Measurements from ENCODE around the gene CELSR1.
A peak's percentile ranks its signal among the peaks of the same experiment; 100 is the strongest.

Gene CELSR1

DNA sequence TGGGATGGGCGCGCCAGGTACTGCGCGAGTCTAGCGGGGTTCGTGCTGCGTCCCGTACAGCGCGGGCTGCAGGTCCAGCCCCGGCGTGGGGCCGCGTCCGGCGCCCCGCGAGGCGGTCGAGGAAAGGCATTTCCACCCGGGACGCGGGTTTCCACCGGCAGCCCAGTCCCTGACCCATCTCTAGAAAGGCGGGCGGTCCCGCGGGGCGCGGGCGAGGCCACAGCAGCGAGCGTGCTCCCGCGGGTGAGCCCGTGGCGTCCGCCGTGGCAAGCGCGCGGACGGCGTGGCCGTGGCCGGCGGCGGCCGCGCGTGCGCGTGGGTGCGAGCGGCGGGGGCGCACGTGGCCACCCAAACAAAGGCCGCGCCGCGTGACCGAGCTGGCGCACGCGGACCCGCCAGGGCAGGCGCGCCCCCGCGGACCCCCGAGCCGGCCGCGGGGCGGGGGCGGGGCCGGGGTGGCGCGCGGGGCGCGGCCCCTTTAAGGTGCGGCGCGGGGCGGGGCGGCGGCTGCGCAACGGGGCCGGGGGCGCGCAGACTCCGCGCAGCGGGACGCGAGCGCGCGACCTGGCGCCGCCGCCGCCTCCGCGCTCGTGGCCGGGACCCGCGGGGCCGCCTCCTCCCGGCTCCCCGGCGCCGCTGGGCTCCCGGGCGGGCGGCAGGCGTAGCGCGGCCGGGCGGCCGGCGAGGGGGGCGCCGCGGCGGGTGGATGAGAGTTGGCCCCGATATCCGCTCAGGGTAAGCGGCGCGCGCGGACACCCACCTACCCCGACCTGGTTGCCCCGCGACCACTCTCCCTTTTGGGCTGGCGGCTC, 39.3 kb upstream of the CELSR1 start:
- peak; percentile 64 for DNase-seq (ENCODE audit: low spot score)

GRCh38 chr22:46575911-46576555, 38.6 kb upstream of the CELSR1 start:
- DNase-seq (ENCODE audit: low spot score): no peak

GRCh38 chr22:46574993-46575910, 37.8 kb upstream of the CELSR1 start:
- peak; percentile 63 for DNase-seq (ENCODE audit: low spot score)

GRCh38 chr22:46574438-46574992, 37.1 kb upstream of the CELSR1 start:
- DNase-seq (ENCODE audit: low spot score): no peak

GRCh38 chr22:46573781-46574437, 36.5 kb upstream of the CELSR1 start:
- DNase-seq (ENCODE audit: low spot score): no peak

DNA sequence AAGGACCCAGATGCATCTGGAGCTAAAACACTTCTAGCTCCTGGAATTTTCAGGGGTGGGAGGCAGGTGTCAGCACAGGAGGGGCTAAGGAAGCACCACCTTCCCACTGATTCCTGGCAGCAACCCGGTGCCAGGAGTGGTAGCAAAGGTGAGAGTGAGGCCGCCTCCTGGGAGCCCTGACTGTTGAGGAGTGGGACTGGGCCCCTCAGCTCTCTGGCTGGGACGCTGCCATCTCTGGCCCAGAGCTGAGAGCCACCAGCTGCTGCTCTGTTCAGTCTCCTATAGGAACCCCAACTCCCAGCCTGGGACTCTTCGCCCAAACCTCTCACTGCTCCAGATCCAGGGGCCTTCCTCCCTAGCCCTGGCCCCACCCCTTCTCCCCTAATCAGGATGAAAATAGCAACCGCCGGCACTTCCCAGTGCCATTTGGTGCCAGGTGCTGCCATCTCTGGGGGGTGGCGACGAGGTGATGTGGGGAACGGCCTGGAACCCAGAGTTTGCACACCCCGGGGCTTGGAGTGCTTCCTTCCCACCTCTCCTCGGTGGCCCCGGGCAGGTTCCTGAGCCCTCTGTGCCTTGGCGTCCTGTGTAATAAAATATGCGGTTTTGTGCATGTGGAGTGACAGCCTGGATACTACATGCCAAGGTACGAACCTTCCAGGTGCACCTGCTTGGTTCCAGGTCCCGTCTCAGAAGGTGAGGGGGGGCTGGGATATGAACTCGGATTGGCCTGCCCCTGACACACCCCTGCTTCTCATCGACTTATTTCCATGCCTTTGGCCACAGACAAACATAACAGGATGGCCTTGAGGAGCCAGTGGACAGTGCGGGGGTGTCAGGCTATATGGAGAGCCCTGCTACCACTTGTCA, 35.7 kb upstream of the CELSR1 start:
- no peak for DNase-seq (ENCODE audit: low spot score)

DNA sequence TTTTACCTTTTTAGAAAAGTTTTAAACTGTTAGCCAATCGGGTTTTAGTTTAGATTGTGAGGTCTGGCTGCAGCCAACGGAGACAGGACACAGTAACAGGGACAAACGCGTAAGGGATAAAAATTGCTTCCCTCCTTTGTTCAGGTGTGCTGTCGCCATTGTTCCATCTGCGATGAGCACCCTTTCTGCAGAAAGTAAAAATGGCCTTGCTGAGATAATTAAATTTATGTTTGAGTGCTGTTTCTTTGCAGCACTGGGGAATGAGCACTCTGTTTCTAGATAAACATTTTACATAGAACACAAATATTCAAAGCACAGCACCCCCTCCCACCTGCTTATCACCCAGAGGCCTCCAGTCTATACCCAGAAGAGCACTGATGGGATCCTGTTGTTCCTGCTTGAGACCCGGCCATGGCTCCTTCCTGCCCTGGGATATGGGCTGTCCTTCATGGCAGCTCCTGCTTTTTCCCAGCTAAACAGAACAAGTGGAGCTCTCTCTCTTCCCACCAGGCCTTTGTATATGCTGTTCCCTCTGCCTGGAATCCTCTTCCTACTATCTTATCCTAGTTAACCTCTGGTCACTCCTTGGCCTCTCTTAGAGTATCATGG, 34.3 kb upstream of the CELSR1 start:
- DNase-seq (ENCODE audit: low spot score): no peak

GRCh38 chr22:46569848-46570695, 32.7 kb upstream of the CELSR1 start:
- DNase-seq (ENCODE audit: low spot score): no peak

DNA sequence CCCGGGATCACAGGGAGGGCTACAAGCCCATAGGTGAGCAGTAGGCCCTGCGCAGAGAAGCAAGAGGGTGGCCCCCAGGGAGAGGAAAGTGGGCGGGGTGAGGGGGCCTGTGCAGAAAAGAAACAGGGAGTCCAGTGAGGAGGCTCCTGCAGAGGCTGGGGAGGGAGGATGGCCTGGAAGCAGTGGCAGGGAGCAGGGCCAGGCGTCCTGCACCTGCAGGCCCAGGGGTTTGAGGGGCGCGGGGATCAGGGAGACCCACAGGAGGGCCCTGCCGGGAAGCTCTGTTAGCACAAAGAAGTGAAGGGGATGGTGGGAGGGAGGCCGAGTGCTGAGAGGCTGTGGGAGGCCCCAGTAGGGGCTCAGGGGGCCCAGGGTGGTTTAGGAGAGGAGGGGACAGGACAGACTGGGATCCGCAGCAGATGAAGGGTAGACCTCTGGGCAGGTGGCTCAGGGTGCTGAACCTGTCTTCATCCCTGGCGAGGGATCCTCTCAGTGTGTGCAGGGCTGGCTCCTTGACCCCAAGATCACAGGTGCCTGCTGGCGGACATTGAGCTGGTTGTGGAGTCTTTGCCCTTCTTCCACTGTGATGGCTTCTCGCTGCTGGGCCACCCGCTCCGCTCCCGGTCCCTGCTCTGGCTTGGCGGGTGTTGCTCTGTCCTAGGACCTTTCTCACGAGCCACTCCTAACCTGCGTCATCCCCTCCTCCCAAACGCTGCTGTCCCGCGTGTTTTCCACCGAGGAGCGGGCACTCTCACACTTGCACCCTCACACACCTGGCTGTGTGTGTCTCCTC, 31.8 kb upstream of the CELSR1 start:
- DNase-seq (ENCODE audit: low spot score): no peak

DNA sequence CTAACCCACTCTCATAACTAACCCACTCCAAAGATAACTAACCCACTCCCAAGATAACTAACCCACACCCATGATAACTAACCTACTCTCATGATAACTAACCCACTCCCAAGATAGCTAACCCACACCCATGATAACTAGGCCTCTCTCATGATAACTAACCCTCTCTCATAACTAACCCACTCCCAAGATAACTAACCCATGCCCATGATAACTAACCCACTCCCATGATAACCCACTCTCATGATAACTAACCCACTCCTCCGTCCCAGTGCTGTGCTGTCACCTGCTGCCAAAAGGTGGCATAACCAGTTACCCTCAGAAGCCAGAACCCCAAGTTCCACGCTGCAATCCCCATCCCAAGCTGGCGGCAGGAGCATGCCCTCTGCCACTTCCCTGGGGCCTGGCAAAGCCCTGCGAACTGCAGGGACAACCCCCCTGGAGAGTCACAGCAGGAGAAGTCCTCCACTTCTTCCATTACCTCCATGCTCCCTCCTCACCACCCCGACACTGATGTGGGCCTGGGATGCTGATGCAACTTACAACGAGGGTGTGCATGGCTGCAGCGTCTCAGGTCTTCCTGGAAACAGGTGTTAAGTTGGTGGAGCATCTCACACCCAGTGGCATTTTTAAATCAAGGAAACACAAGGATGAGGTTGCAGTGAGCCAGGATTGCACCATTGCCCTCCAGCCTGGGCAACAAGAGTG, 30.8 kb upstream of the CELSR1 start:
- no peak for DNase-seq (ENCODE audit: low spot score)

DNA sequence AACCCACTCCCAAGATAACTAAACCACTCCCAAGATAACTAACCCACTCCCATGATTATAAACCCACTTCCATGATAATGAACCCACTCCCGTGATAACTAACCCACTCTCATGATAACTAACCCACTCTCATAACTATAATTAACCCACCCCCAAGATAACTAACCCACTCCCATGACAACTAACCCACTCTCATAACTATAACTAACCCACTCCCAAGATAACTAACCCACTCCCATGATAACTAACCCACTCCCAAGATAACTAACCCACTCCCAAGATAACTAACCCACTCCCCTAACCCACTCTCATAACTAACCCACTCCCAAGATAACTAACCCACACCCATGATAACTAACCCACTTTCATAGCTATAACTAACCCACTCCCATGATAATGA, 30.1 kb upstream of the CELSR1 start:
- DNase-seq (ENCODE audit: low spot score): no peak

DNA sequence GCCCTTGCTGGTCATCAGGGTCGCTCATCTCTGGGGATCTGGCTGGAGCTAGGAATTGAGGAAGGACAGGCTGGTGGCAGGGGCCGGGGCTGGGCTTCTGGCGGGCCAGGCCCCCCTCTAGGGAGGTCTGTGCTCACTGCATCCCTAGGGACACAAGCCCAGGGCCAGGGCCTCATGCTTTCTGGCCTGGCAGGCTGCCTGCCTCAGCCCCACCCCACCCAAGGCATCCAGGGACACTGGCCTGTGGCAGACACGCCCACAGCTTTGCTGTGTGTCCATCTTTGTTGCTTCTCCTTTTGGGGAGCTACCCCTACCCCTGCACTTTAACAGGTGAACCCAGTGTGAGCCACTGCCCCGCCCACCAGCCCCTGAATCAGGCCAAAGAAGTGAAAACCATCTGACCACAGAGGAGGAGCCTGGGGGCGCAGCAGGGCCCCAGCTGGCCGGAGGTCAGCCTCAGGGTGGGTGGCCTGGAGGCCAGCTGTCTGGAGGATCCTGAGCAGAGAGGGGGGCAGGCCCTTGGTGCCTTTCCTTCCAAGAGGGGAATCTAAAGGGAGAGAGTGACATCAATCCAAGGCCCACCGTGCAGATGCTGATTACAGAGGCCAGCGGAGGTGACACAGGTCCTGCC, 26.8 kb upstream of the CELSR1 start:
- no peak for DNase-seq (ENCODE audit: low spot score)

GRCh38 chr22:46563381-46564083, 26.1 kb upstream of the CELSR1 start:
- peak; percentile 67 for DNase-seq (ENCODE audit: low spot score)

- no peak for DNase-seq (ENCODE audit: low spot score)
These were observed 24.1 kb upstream of the CELSR1 start for GRCh38 chr22:46561435-46561905.

GRCh38 chr22:46560696-46561295, 23.4 kb upstream of the CELSR1 start:
- DNase-seq (ENCODE audit: low spot score): no peak

Data from kidney tubule cell (primary cell).